A549 (cell line): Measurements from ENCODE around the gene SYT10. TPM values are rescaled to one million over a fixed set of nuclear protein-coding genes. Genes with fewer than 3 reads are reported as not detected.

ENCODE experiments used
- ATAC-seq, 2 experiments: fragments of 200-7000 bp in 1 of 2; fragments of >200 bp in 1 of 2; cut with Nextera tagmentation in 1 of 2; cut with Tn5 transposase in 1 of 2; 3 replicates each; pipeline versions ENCODE4 v1.8.0 to v1.9.1; 2018 to 2020; ENCODE audit warnings: mild to moderate bottlenecking in 1 of 2, moderate library complexity in 1 of 2
- CTCF ChIA-PET: fragments of 300-600 bp; sonication (Branson Sonifier 250); formaldehyde crosslinking; extraction: SDS; loops from one replicate; lab custom pipeline; 2021; ENCODE audit warnings: antibody characterized with exemption, inconsistent platforms; lab: Yijun Ruan, JAX
- POLR2A ChIA-PET: fragments of 350-600 bp; formaldehyde crosslinking; extraction: SDS; loops from one replicate; lab custom pipeline; 2021; ENCODE audit warnings: antibody characterized with exemption, inconsistent platforms; lab: Yijun Ruan, JAX
- DNase-seq, 2 experiments: peaks; one replicate each; pipeline versions ENCODE4 v3.0.0 to v3.0.0-alpha.2; 2011 to 2016; ENCODE audit warnings: low read depth in 1 of 2, low spot score in 1 of 2
- FAIRE-seq: peaks from 2 replicates; lab custom pipeline; 2011; peaks lifted over from hg19 to GRCh38; lab: Jason Lieb, UNC
- H3K27ac ChIP-seq, 2 experiments: fragments of >200 bp; sonication (Bioruptor Twin); formaldehyde crosslinking; 3 replicates each; pipeline ENCODE4 v1.5.1; 2016 to 2017
- H3K4me1 ChIP-seq: fragments of >200 bp; sonication (Bioruptor Twin); formaldehyde crosslinking; 3 replicates; pipeline ENCODE4 v1.6.1; 2016
- H3K4me2 ChIP-seq: fragments of >200 bp; sonication (Bioruptor Twin); formaldehyde crosslinking; 3 replicates; pipeline ENCODE4 v1.6.1; 2016
- H3K4me3 ChIP-seq: fragments of >200 bp; sonication (Bioruptor Twin); formaldehyde crosslinking; 3 replicates; pipeline ENCODE4 v1.5.1; 2016
- H3K9me3 ChIP-seq: fragments of >200 bp; sonication (Bioruptor Twin); formaldehyde crosslinking; 3 replicates; pipeline ENCODE4 v1.6.1; 2016
- ATOH8 ChIP-seq: fragments of 250-450 bp; sonication (Bioruptor Pico); IDR thresholded peaks from 2 replicates; pipeline ENCODE4 v1.5.0; 2020; ENCODE audit warnings: low read depth, mild to moderate bottlenecking, moderate library complexity
- CBX2 ChIP-seq: fragments of 200-600 bp; sonication (generic); IDR thresholded peaks from 2 replicates; pipeline ENCODE4 v1.6.1; 2016; ENCODE audit warnings: low read depth, mild to moderate bottlenecking, borderline replicate concordance
- CBX8 ChIP-seq: fragments of 200-600 bp; sonication (generic); IDR thresholded peaks from 2 replicates; pipeline ENCODE4 v1.6.1; 2016
- CEBPB ChIP-seq, 2 experiments: fragments of >200 bp in 1 of 2; sonication (Bioruptor Twin) in 1 of 2; formaldehyde crosslinking in 1 of 2; IDR thresholded peaks; 2 replicates each; pipeline ENCODE4 v1.6.1; 2012 to 2016
- E2F6 ChIP-seq: IDR thresholded peaks from 2 replicates; pipeline ENCODE4 v1.6.1; 2012; ENCODE audit warnings: low read depth, borderline replicate concordance
- EHMT2 ChIP-seq: fragments of 200-600 bp; sonication (generic); IDR thresholded peaks from 2 replicates; pipeline ENCODE4 v1.6.1; 2016; ENCODE audit warnings: antibody characterized with exemption, low read depth, mild to moderate bottlenecking, moderate library complexity
- EP300 ChIP-seq, 2 experiments: fragments of >200 bp; sonication (Bioruptor Twin); formaldehyde crosslinking; IDR thresholded peaks; 2 replicates in 1 of 2; 3 replicates in 1 of 2; pipeline ENCODE4 v1.6.1; 2016 to 2017
- FOSB ChIP-seq: fragments of 250-450 bp; sonication (Bioruptor Pico); IDR thresholded peaks from 2 replicates; pipeline ENCODE4 v1.5.0; 2020; ENCODE audit warnings: mild to moderate bottlenecking, moderate library complexity
- GATA3 ChIP-seq: IDR thresholded peaks from 2 replicates; pipeline ENCODE4 v1.6.1; 2012; ENCODE audit warnings: borderline replicate concordance
- HMGXB4 ChIP-seq: fragments of 250-450 bp; sonication (Bioruptor Pico); IDR thresholded peaks from 2 replicates; pipeline ENCODE4 v1.5.0; 2021; ENCODE audit warnings: mild to moderate bottlenecking, moderate library complexity, borderline replicate concordance
- HOXB13 ChIP-seq: fragments of 250-450 bp; sonication (Bioruptor Pico); IDR thresholded peaks from 2 replicates; pipeline ENCODE4 v1.5.0; 2020; ENCODE audit warnings: low read depth, mild to moderate bottlenecking, moderate library complexity
- JUN ChIP-seq, 2 experiments: fragments of >200 bp; sonication (Bioruptor Twin); formaldehyde crosslinking; IDR thresholded peaks; 2 replicates in 1 of 2; 3 replicates in 1 of 2; pipeline ENCODE4 v1.6.1; 2016 to 2017
- KDM1A ChIP-seq: fragments of 200-600 bp; sonication (generic); IDR thresholded peaks from 2 replicates; pipeline ENCODE4 v1.6.1; 2016; ENCODE audit warnings: low read depth, mild to moderate bottlenecking
- KDM5A ChIP-seq: fragments of 200-600 bp; sonication (generic); IDR thresholded peaks from 2 replicates; pipeline ENCODE4 v1.6.1; 2016; ENCODE audit warnings: antibody characterized with exemption, mild to moderate bottlenecking
- MAZ ChIP-seq: fragments of 150-350 bp; IDR thresholded peaks from 2 replicates; pipeline ENCODE4 v1.6.1; 2014; ENCODE audit warnings: antibody characterized with exemption, low read depth, low read length, borderline replicate concordance
- NFE2L2 ChIP-seq: fragments of 150-350 bp; conservative IDR thresholded peaks from 2 replicates; pipeline ENCODE4 v1.6.1; 2014; ENCODE audit warnings: low read length
- NR3C1 ChIP-seq: fragments of >200 bp; sonication (Bioruptor Twin); formaldehyde crosslinking; IDR thresholded peaks from 3 replicates; pipeline ENCODE4 v1.6.1; 2017
- PBX3 ChIP-seq: IDR thresholded peaks from 2 replicates; pipeline ENCODE4 v1.6.1; 2012
- POLR2AphosphoS2 ChIP-seq: conservative IDR thresholded peaks from 2 replicates; pipeline ENCODE4 v1.6.1; 2012; ENCODE audit warnings: low read length, improper control_type of control experiment, inconsistent platforms
- RARB ChIP-seq: fragments of 250-450 bp; sonication (Bioruptor Pico); IDR thresholded peaks from 2 replicates; pipeline ENCODE4 v1.8.0; 2021; ENCODE audit warnings: mild to moderate bottlenecking, moderate library complexity
- REST ChIP-seq: fragments of 200-600 bp; sonication (generic); IDR thresholded peaks from 2 replicates; pipeline ENCODE4 v1.6.1; 2016; ENCODE audit warnings: antibody characterized with exemption, mild to moderate bottlenecking, moderate library complexity
- RNF2 ChIP-seq: fragments of 200-600 bp; sonication (generic); IDR thresholded peaks from 2 replicates; pipeline ENCODE4 v1.6.1; 2016; ENCODE audit warnings: low read depth, mild to moderate bottlenecking, antibody characterized with exemption, moderate library complexity, borderline replicate concordance
- SREBF2 ChIP-seq: fragments of 450-650 bp; IDR thresholded peaks from 2 replicates; pipeline ENCODE4 v1.6.1; 2014; ENCODE audit warnings: mild to moderate bottlenecking, moderate library complexity
- TP53 ChIP-seq: fragments of 250-450 bp; sonication (Bioruptor Pico); IDR thresholded peaks from 2 replicates; pipeline ENCODE4 v1.5.0; 2021; ENCODE audit warnings: mild to moderate bottlenecking, moderate library complexity
- ZC3H11A ChIP-seq: fragments of 450-650 bp; IDR thresholded peaks from 2 replicates; pipeline ENCODE4 v1.6.1; 2014; ENCODE audit warnings: antibody characterized with exemption, mild to moderate bottlenecking
- ZNF302 ChIP-seq: fragments of 250-450 bp; sonication (Bioruptor Pico); IDR thresholded peaks from 2 replicates; pipeline ENCODE4 v1.9.0; 2021; ENCODE audit warnings: inconsistent platforms, mild to moderate bottlenecking, moderate library complexity
- ZSCAN20 ChIP-seq: fragments of 250-450 bp; sonication (Bioruptor Pico); IDR thresholded peaks from 2 replicates; pipeline ENCODE4 v1.8.0; 2022; ENCODE audit warnings: mild to moderate bottlenecking, moderate library complexity
- WGBS: methylation state at CpG from one replicate; pipeline ENCODE4 v1.1.6; 2017; ENCODE audit errors: missing lambda C conversion rate; 5-methylcytosine and 5-hydroxymethylcytosine counted together
- polyA plus RNA-seq, 4 experiments: library from polyadenylated mRNA; depleted of rRNA in 3 of 4; stranded (reverse); fragments of >200 nt; fragmentation: RNase III in 1 of 4; extraction: RNeasy Plus Mini Kit Qiagen cat#74134 plus additional on column Dnase treatment in 1 of 4; gene quantifications; 2 replicates in 3 of 4; 3 replicates in 1 of 4; pipeline ENCODE4 v1.2.3, GENCODE V29; 2011 to 2017

The SYT10 gene
- polyA plus RNA-seq, 2 of the 4 experiments (the other 2 are of a cell fraction) = not detected

- POLR2A ChIA-PET = no interaction called here
- TF ChIP-seq RNF2 (no peak), SREBF2 (no peak), CBX8 (no peak), PBX3 (no peak), GATA3 (no peak), POLR2AphosphoS2 (no peak), ZC3H11A (no peak), RARB (CRISPR knock-in tag) (no peak), EP300 (IDR thresholded peaks at IDR 0.05) (no peak), NFE2L2 (no peak), ATOH8 (CRISPR knock-in tag) (no peak), MAZ (no peak)
- CTCF ChIA-PET = no interaction called here
- H3K4me3 ChIP-seq = no peak overlapping the region
- H3K4me1 ChIP-seq = no peaks in the 10 kb centered on the region
- ATAC-seq (no peak), DNase-seq (no peak), FAIRE-seq (no peak)
- WGBS = 64% methylated on average over 4 of the region's 4 CpGs
- no peak overlapping the region for H3K4me2 ChIP-seq
- H3K27ac ChIP-seq = no peak overlapping the region
- H3K9me3 ChIP-seq = no peaks in the 10 kb centered on the region
Observed at GRCh38 chr12:33383503-33383902, 56.1 kb downstream of the SYT10 start.

- 12% methylated on average over 1 of the region's 1 CpG for WGBS
- Histone ChIP-seq H3K4me3 (no peak overlapping the region), H3K4me1 (no peaks in the 10 kb centered on the region), H3K9me3 (no peaks in the 10 kb centered on the region), H3K4me2 (no peak overlapping the region), H3K27ac (no peak overlapping the region)
- ATAC-seq = no peak
- TF ChIP-seq E2F6 (no peak), HMGXB4 (no peak), NFE2L2 (no peak), EHMT2 (no peak), CEBPB (IDR thresholded peaks at IDR 0.05) (no peak), ZSCAN20 (no peak), HOXB13 (no peak), KDM1A (no peak), FOSB (CRISPR knock-in tag) (no peak), NR3C1 (no peak), SREBF2 (no peak), EP300 (IDR thresholded peaks at IDR 0.05) (no peak), KDM5A (no peak), TP53 (CRISPR knock-in tag) (no peak), ZNF302 (CRISPR knock-in tag) (no peak), CBX2 (no peak), REST (no peak), JUN (IDR thresholded peaks at IDR 0.05) (no peak), CBX8 (no peak)
- POLR2A ChIA-PET = no interaction called here
- no peak for DNase-seq
- CTCF ChIA-PET = no interaction called here
- no peak for FAIRE-seq
Observed at GRCh38 chr12:33376153-33376552, 63.5 kb downstream of the SYT10 start.
